ENCODE measurements around the gene SLC2A9. TPM values are rescaled to one million over a fixed set of nuclear protein-coding genes. Genes with fewer than 3 reads are reported as not detected.

Gene SLC2A9
- total RNA-seq, 1 donor from 2014 or later, result 0.72 TPM

DNA sequence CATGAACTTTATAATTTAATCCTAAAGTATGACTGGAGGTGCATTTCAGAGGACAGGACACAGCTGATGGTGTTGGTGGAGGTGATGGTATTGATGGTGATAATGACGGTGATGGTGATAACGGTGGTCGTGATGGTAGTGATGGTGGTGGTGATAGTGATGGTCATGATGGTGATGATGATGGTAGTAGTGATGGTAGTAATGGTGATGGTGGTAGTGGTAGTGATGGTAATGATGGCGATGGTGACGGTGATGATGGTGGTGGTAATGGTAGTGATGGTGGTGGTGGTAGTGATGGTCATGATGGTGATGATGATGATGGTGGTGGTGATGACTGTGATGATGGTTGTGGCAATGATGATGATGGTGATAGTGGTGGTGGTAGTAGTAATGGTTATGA is 40.4 kb downstream of the SLC2A9 start:
- no peak for DNase-seq (ENCODE audit: low spot score)
- Mint-ChIP-seq H3K36me3 (ENCODE audit: low read depth) (peaks cover 1% of the 10 kb centered on the region), H3K4me1 (ENCODE audit: low read depth) (no peaks in the 10 kb centered on the region), H3K27ac (ENCODE audit: unreplicated experiment) (no peak overlapping the region), H3K9me3 (ENCODE audit: low read depth) (peaks cover 6% of the 10 kb centered on the region), H3K27me3 (ENCODE audit: low read depth) (peaks cover 17% of the 10 kb centered on the region), H3K4me3 (ENCODE audit: unreplicated experiment) (no peak overlapping the region)
- TF ChIP-seq, protein P1, sequence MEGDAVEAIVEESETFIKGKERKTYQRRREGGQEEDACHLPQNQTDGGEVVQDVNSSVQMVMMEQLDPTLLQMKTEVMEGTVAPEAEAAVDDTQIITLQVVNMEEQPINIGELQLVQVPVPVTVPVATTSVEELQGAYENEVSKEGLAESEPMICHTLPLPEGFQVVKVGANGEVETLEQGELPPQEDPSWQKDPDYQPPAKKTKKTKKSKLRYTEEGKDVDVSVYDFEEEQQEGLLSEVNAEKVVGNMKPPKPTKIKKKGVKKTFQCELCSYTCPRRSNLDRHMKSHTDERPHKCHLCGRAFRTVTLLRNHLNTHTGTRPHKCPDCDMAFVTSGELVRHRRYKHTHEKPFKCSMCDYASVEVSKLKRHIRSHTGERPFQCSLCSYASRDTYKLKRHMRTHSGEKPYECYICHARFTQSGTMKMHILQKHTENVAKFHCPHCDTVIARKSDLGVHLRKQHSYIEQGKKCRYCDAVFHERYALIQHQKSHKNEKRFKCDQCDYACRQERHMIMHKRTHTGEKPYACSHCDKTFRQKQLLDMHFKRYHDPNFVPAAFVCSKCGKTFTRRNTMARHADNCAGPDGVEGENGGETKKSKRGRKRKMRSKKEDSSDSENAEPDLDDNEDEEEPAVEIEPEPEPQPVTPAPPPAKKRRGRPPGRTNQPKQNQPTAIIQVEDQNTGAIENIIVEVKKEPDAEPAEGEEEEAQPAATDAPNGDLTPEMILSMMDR (IDR thresholded peaks at IDR 0.05), result no peak

DNA sequence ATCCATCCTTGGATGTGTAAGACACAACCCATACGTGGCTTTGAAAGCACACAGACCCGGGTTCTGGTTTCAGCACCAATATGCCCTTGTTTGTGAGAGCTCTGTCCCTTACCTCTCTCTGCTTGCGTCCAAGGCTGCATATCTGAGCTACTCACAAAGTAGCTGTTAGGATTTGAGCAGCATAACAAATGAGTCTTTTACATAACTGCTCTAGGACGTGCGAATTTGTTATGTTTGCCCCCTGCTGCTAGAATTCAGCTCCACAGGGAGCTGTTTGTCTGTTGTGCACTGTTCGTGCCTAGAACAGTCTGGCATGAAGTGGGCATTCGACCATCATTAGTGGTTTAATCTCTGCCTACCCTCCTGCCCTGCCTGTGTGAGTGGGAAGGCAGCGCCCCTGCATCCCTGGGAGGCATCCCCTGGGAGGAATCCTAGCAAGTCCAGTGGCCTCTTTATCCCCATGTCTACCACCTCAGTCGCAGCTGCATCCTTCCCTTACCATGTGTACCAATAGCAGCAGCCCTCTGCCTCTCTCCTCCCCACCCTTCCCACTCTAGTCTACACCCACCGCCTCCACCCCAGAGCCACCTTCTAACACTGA is 42.1 kb downstream of the SLC2A9 start:
- TF ChIP-seq, protein P1 (IDR thresholded peaks at IDR 0.05), result no peak
- Mint-ChIP-seq H3K9me3 (ENCODE audit: low read depth) (peaks cover 15% of the 10 kb centered on the region), H3K27me3 (ENCODE audit: low read depth) (peaks cover 16% of the 10 kb centered on the region), H3K4me1 (ENCODE audit: low read depth) (no peaks in the 10 kb centered on the region), H3K4me3 (ENCODE audit: unreplicated experiment) (no peak overlapping the region), H3K36me3 (ENCODE audit: low read depth) (no peaks in the 10 kb centered on the region), H3K27ac (ENCODE audit: unreplicated experiment) (no peak overlapping the region)
- DNase-seq (ENCODE audit: low spot score), result no peak

DNA sequence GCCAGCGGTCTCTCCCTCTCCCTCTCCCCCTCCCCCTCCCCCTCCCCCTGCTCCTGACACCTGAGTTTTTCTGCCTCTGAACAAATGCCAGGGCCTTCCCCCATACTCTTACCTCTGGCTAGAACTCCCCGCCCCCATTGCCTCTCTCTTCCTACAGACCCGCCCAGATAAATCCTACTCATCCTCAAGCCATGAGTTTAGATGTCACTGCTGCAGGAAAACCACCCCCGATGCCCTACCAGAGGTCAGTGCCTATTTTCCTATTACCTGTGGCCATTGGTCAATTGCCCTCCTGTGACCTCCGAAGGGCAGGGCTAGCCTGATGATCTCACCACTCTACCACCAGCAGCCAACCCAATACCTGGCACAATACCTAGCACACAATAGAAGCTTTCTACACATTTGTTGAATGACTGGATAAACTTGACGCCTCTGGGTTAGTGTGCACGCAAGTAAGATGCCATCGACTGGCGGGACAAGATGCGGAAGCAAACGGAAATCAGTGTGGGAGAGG is 43.7 kb downstream of the SLC2A9 start:
- Mint-ChIP-seq H3K27ac (ENCODE audit: unreplicated experiment) (no peak overlapping the region), H3K4me1 (ENCODE audit: low read depth) (no peaks in the 10 kb centered on the region), H3K27me3 (ENCODE audit: low read depth) (peaks cover 21% of the 10 kb centered on the region), H3K4me3 (ENCODE audit: unreplicated experiment) (no peak overlapping the region), H3K36me3 (ENCODE audit: low read depth) (no peaks in the 10 kb centered on the region), H3K9me3 (ENCODE audit: low read depth) (peaks cover 18% of the 10 kb centered on the region)
- no peak for DNase-seq (ENCODE audit: low spot score)
- TF ChIP-seq, protein P1 (IDR thresholded peaks at IDR 0.05), result no peak

DNA sequence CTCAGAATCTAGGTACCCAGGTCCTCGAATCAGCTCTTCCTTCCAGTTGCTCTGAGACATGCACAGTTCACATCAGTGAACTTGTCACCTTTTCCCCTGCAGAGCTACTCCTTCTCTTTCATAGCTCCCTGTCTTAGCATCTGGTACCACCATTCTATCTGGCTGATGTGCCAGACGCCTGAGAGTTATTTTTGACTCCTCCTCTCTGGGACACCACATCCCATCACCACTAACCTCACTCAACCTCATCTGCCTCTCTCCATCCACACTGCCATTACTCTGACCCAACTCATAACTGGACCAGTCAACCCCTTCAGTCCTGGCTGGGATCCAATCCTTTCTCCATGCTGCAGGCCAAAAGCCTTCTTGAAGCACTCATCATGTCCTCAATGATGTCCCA is 44.5 kb downstream of the SLC2A9 start:
- Mint-ChIP-seq H3K4me3 (ENCODE audit: unreplicated experiment) (no peak overlapping the region), H3K4me1 (ENCODE audit: low read depth) (no peaks in the 10 kb centered on the region), H3K27me3 (ENCODE audit: low read depth) (peaks cover 29% of the 10 kb centered on the region), H3K27ac (ENCODE audit: unreplicated experiment) (no peak overlapping the region), H3K36me3 (ENCODE audit: low read depth) (no peaks in the 10 kb centered on the region), H3K9me3 (ENCODE audit: low read depth) (peaks cover 18% of the 10 kb centered on the region)
- no peak for DNase-seq (ENCODE audit: low spot score)
- TF ChIP-seq, protein P1 (IDR thresholded peaks at IDR 0.05), result no peak

DNA sequence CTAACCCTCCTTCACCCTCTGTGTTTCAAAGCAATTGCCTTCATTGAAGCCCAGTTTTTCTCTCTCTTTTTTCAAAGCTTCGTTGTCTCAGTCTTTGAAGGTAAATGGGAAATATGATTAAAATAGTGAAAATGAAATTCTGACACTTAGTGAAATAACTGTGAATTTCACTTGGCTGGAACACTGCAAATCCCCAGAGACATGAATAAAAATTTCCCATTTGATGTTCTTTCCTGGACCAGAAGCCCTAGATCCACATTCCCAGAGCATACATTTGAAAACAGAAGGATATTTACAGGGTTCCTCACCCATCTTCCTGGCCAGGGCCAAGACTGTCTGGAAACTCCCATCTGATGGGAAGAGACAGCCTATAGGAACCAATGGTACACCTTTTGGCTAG is 45.0 kb downstream of the SLC2A9 start:
- no peaks in the 10 kb centered on the region for H3K4me1 Mint-ChIP-seq (ENCODE audit: low read depth)
- peaks cover 34% of the 10 kb centered on the region for H3K27me3 Mint-ChIP-seq (ENCODE audit: low read depth)
- peaks cover 18% of the 10 kb centered on the region for H3K9me3 Mint-ChIP-seq (ENCODE audit: low read depth)
- DNase-seq (ENCODE audit: low spot score), result no peak
- H3K27ac Mint-ChIP-seq (ENCODE audit: unreplicated experiment), result no peak overlapping the region
- H3K4me3 Mint-ChIP-seq (ENCODE audit: unreplicated experiment), result no peak overlapping the region
- H3K36me3 Mint-ChIP-seq (ENCODE audit: low read depth), result no peaks in the 10 kb centered on the region
- TF ChIP-seq, protein P1 (IDR thresholded peaks at IDR 0.05), result no peak
